ENCODE measurements around the gene MAT2A. TPM values are rescaled to one million over a fixed set of nuclear protein-coding genes. Genes with fewer than 3 reads are reported as not detected.

MAT2A gene
- total and polyA plus RNA-seq, 10 of the 15 experiments (the other 5 are each of a cell fraction or from before 2014, with no cell fraction given): 97.6 to 408 (median 290) TPM

- ChIA-PET SMC1A (ENCODE audit: uncharacterized antibody, unreplicated experiment) (interaction anchor here (0.9 to 1.0 kb wide), 2 partner anchors 23 to 24 kb away, joined by 3 to 4 read pairs; no protein-coding TSS in a partner anchor), POLR2A (interaction anchor here (1.4 to 6.2 kb wide), 2 partner anchors 25 to 31 kb away, joined by 4 to 32 read pairs; partner anchors contain the start of genes MAT2A and RNF181), CTCF (interaction anchor here (0.7 to 1.1 kb wide), 3 partner anchors 10 to 12 kb away, joined by 3 to 4 read pairs (median 3); no protein-coding TSS in a partner anchor), RAD21 (ENCODE audit: unreplicated experiment) (no interaction called here)
- Histone ChIP-seq H3K27ac (ENCODE audit: control insufficient read depth, insufficient read depth) (no peak overlapping the region), H4K20me1 (ENCODE audit: control insufficient read depth, insufficient read depth) (no peaks in the 10 kb centered on the region), H3K4me2 (ENCODE audit: control insufficient read depth, insufficient read depth) (no peak overlapping the region), H3K27me3 (replicated peaks in 1 of 2; ENCODE audit: control insufficient read depth in 2 of 2, insufficient read depth in 2 of 2, low read length in 1 of 2) (no peaks in the 10 kb centered on the region), H3K4me3 (no peak overlapping the region), H3K9me3 (replicated peaks; ENCODE audit: control insufficient read depth, insufficient read depth, low read length) (no peaks in the 10 kb centered on the region), H2AFZ (ENCODE audit: control insufficient read depth, low read depth, low read length) (no peak overlapping the region), H3K36me3 (ENCODE audit: control insufficient read depth in 2 of 2, insufficient read depth in 2 of 2, low read length in 1 of 2) (0 out of 4 replicates have a peak, but pooled peaks cover 0 to 1% of the 10 kb centered on the region in 2 experiments), H3K9ac (ENCODE audit: control insufficient read depth, insufficient read depth, low read length) (no peak overlapping the region), H3K4me1 (ENCODE audit: control insufficient read depth, insufficient read depth, low read length) (no peaks in the 10 kb centered on the region; the same call in 1 of the 2 replicates), H3K79me2 (ENCODE audit: control insufficient read depth, insufficient read depth, low read length) (peaks cover 15% of the 10 kb centered on the region)
- WGBS (ENCODE audit: insufficient coverage, insufficient replicate concordance, low lambda C conversion rate, missing lambda C conversion rate): 99% methylated on average over 5 of the region's 5 CpGs
- peak; percentile 58 for ATAC-seq
- intact Hi-C loops (cut with micrococcal nuclease; ENCODE audit: unreplicated experiment): no loop called here
- in situ Hi-C loops (cut with MboI): no loop called here
- FAIRE-seq: peak; percentile 47
- BruUV-seq (replicated peaks): no TSS peak
- DNase-seq (ENCODE audit: low read depth, low spot score): no peak
- TF ChIP-seq USF1 (IDR thresholded peaks at IDR 0.05; ENCODE audit: borderline replicate concordance, extremely low read length, insufficient read depth, low read depth, low read length) (no peak), CREM (IDR thresholded peaks at IDR 0.05; ENCODE audit: low read depth) (peak; percentile 51; the same call in 1 of the 2 replicates), MAX (IDR thresholded peaks at IDR 0.05; ENCODE audit: low read depth, low read length) (no peak), SPI1 (IDR thresholded peaks at IDR 0.05; ENCODE audit: borderline replicate concordance, insufficient read depth, low read depth, low read length) (peak; percentile 94), CREB1 (IDR thresholded peaks at IDR 0.05; ENCODE audit: low read depth) (peak; percentile 81), NFXL1 (IDR thresholded peaks at IDR 0.05; ENCODE audit: borderline replicate concordance) (0 out of 2 replicates have a peak, but pooled peaks have one; percentile 34), JUND (IDR thresholded peaks at IDR 0.05; ENCODE audit: low read depth, low read length) (0 out of 2 replicates have a peak, but pooled peaks have one; percentile 24), YY1 (IDR thresholded peaks at IDR 0.05; ENCODE audit: low read depth, low read length) (peak; percentile 41; the same call in 1 of the 2 replicates), IKZF2 (IDR thresholded peaks at IDR 0.05) (peak; percentile 39 to 43; a peak in 3 of 4 replicates), NBN (IDR thresholded peaks at IDR 0.05) (0 out of 2 replicates have a peak, but pooled peaks have one; percentile 20), RELB (IDR thresholded peaks at IDR 0.05; ENCODE audit: low read depth) (0 out of 2 replicates have a peak, but pooled peaks have one; percentile 19), KDM1A (IDR thresholded peaks at IDR 0.05; ENCODE audit: borderline replicate concordance) (no peak), EED (IDR thresholded peaks at IDR 0.05; ENCODE audit: low read depth) (no peak; the same call in 1 of the 2 replicates), CUX1 (IDR thresholded peaks at IDR 0.05; ENCODE audit: insufficient replicate concordance, low read depth, low read length) (no peak), MYB (IDR thresholded peaks at IDR 0.05; ENCODE audit: borderline replicate concordance, low read depth, low read length) (no peak), IRF4 (IDR thresholded peaks at IDR 0.05; ENCODE audit: low read depth, low read length) (peak; percentile 62; the same call in 1 of the 2 replicates), JUNB (IDR thresholded peaks at IDR 0.05) (0 out of 2 replicates have a peak, but pooled peaks have one; percentile 34)
Observed at GRCh38 chr2:85564144-85564563, 25.2 kb downstream of the MAT2A start.
